ENCODE results near the gene PROSER2.

- TF ChIP-seq CTCF (optimal IDR thresholded peaks at IDR 0.05 in 1 of 3, IDR thresholded peaks at IDR 0.05 in 1 of 3, conservative IDR thresholded peaks at IDR 0.05 in 1 of 3; ENCODE audit: extremely low read depth in 1 of 3, insufficient read depth in 2 of 3, low read length in 3 of 3) (no peak), EZH2 (IDR thresholded peaks at IDR 0.05; ENCODE audit: low read length) (no peak)
Observed at GRCh38 chr10:11865561-11865960, 42.4 kb downstream of the PROSER2 start.
